OCI-LY1 (cell line): ENCODE results near the gene KDM4D.
A peak's percentile ranks its signal among the peaks of the same experiment; 100 is the strongest.

Source experiments
- H2AFZ ChIP-seq: fragments of 200-600 bp; sonication (generic), shearing (Covaris generic); 2 replicates; pipeline ENCODE4 v1.6.0; 2014; ENCODE audit warnings: antibody characterized with exemption, mild to moderate bottlenecking, low read length
- H3F3A ChIP-seq: fragments of 200-600 bp; sonication (generic), shearing (Covaris generic); 2 replicates; pipeline ENCODE4 v1.6.0; 2014; ENCODE audit warnings: mild to moderate bottlenecking, antibody characterized with exemption, low read length, moderate library complexity; ENCODE audit not compliant: insufficient read depth
- H3K27ac ChIP-seq: fragments of 200-600 bp; sonication (generic); 2 replicates; pipeline ENCODE4 v1.5.1; 2014; ENCODE audit warnings: low read length, mixed run types, mild to moderate bottlenecking, low read depth; ENCODE audit not compliant: poor library complexity, severe bottlenecking
- H3K27me3 ChIP-seq: fragments of 200-600 bp; sonication (generic); 2 replicates; pipeline ENCODE4 v1.6.0; 2014; ENCODE audit warnings: antibody characterized with exemption, mild to moderate bottlenecking, low read length, moderate library complexity; ENCODE audit not compliant: insufficient read depth
- H3K36me3 ChIP-seq: fragments of 200-600 bp; sonication (generic); 2 replicates; pipeline ENCODE4 v1.6.1; 2014; ENCODE audit warnings: mild to moderate bottlenecking, antibody characterized with exemption, low read length, moderate library complexity, mixed read lengths; ENCODE audit not compliant: insufficient read depth
- H3K4me1 ChIP-seq: fragments of 200-600 bp; sonication (generic); 2 replicates; pipeline ENCODE4 v1.5.1; 2014; ENCODE audit warnings: mild to moderate bottlenecking, low read length, moderate library complexity; ENCODE audit not compliant: insufficient read depth, severe bottlenecking
- H3K4me2 ChIP-seq: fragments of 200-600 bp; sonication (generic), shearing (Covaris generic); 2 replicates; pipeline ENCODE4 v1.6.1; 2014; ENCODE audit warnings: low read length
- H3K4me3 ChIP-seq: fragments of 200-600 bp; sonication (generic); 2 replicates; pipeline ENCODE4 v1.5.1; 2014; ENCODE audit warnings: low read length, low read depth, mild to moderate bottlenecking, mixed read lengths; ENCODE audit not compliant: poor library complexity, severe bottlenecking
- H3K79me2 ChIP-seq: fragments of 200-600 bp; shearing (Covaris generic); 2 replicates; pipeline ENCODE4 v1.6.1; 2016; ENCODE audit warnings: mixed run types, low read length, mixed read lengths; ENCODE audit not compliant: insufficient read depth
- H3K9ac ChIP-seq: fragments of 200-600 bp; sonication (generic), shearing (Covaris generic); 2 replicates; pipeline ENCODE4 v1.6.1; 2014; ENCODE audit warnings: mild to moderate bottlenecking, low read length, mixed read lengths
- H3K9me2 ChIP-seq: fragments of 200-600 bp; sonication (generic), shearing (Covaris generic); 2 replicates; pipeline ENCODE4 v1.6.1; 2014; ENCODE audit warnings: low read depth, mild to moderate bottlenecking, low read length, mixed read lengths
- H3K9me3 ChIP-seq: fragments of 200-600 bp; shearing (Covaris generic); 2 replicates; pipeline ENCODE4 v1.6.1; 2014; ENCODE audit warnings: low read length, mixed read lengths
- H4K20me1 ChIP-seq: fragments of 200-600 bp; sonication (generic), shearing (Covaris generic); 2 replicates; pipeline ENCODE4 v1.6.0; 2016; ENCODE audit warnings: mild to moderate bottlenecking, low read length; ENCODE audit not compliant: insufficient read depth
- EZH2 ChIP-seq: fragments of 200-600 bp; sonication (generic), shearing (Covaris generic); IDR thresholded peaks from 2 replicates; pipeline ENCODE4 v1.8.0; 2017; ENCODE audit warnings: borderline replicate concordance, mixed run types, mild to moderate bottlenecking, antibody characterized with exemption, low read length, moderate library complexity, mixed read lengths
- TF ChIP-seq, protein P1 (sequence below): fragments of 200-600 bp; sonication (generic), shearing (Covaris generic); IDR thresholded peaks from 2 replicates; pipeline ENCODE4 v1.5.1; 2017; ENCODE audit warnings: mild to moderate bottlenecking, antibody characterized with exemption, low read length, moderate library complexity, mixed read lengths

KDM4D gene

DNA sequence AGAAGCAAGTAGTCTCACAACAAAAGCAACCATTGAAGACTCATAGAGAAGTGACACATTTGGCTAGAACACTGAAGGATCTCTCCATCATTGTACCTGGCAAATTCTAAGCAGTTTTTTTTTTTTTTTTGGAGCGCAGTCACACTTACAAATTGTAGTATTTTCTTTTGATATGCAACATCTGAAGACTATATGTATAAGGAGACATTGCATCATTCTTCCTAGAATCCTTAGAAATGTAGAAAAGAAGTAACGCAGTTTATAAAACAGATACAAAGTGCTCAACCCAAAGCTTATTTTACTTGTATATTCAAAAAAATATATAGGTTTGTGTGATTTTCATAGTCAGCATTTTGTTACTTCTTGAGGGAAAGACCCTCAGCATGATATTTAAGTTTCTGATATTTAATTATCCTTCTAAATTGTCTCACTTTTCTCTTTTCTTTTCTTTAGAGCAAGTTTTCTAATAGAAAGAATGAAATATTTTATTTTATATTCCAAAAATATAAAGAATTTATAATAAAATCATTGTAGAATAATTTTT, 20.0 kb downstream of the KDM4D start:
- Histone ChIP-seq H3K27me3 (no peaks in the 10 kb centered on the region), H3F3A (no peaks in the 10 kb centered on the region), H3K79me2 (no peaks in the 10 kb centered on the region), H4K20me1 (no peaks in the 10 kb centered on the region), H3K9me3 (no peaks in the 10 kb centered on the region), H3K9me2 (no peaks in the 10 kb centered on the region), H3K4me3 (no peak overlapping the region), H2AFZ (no peak overlapping the region), H3K36me3 (no peaks in the 10 kb centered on the region), H3K27ac (no peak overlapping the region), H3K4me2 (no peak overlapping the region), H3K4me1 (no peaks in the 10 kb centered on the region), H3K9ac (no peak overlapping the region)
- no peak for TF ChIP-seq EZH2
- TF ChIP-seq, protein P1, sequence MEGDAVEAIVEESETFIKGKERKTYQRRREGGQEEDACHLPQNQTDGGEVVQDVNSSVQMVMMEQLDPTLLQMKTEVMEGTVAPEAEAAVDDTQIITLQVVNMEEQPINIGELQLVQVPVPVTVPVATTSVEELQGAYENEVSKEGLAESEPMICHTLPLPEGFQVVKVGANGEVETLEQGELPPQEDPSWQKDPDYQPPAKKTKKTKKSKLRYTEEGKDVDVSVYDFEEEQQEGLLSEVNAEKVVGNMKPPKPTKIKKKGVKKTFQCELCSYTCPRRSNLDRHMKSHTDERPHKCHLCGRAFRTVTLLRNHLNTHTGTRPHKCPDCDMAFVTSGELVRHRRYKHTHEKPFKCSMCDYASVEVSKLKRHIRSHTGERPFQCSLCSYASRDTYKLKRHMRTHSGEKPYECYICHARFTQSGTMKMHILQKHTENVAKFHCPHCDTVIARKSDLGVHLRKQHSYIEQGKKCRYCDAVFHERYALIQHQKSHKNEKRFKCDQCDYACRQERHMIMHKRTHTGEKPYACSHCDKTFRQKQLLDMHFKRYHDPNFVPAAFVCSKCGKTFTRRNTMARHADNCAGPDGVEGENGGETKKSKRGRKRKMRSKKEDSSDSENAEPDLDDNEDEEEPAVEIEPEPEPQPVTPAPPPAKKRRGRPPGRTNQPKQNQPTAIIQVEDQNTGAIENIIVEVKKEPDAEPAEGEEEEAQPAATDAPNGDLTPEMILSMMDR, result no peak

DNA sequence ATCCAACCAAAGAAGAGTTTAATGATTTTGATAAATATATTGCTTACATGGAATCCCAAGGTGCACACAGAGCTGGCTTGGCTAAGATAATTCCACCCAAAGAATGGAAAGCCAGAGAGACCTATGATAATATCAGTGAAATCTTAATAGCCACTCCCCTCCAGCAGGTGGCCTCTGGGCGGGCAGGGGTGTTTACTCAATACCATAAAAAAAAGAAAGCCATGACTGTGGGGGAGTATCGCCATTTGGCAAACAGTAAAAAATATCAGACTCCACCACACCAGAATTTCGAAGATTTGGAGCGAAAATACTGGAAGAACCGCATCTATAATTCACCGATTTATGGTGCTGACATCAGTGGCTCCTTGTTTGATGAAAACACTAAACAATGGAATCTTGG, 23.9 kb downstream of the KDM4D start:
- no peaks in the 10 kb centered on the region for H3K4me1 ChIP-seq
- no peaks in the 10 kb centered on the region for H3K9me2 ChIP-seq
- H3K9ac ChIP-seq, result no peak overlapping the region
- H3F3A ChIP-seq, result no peaks in the 10 kb centered on the region
- H3K4me3 ChIP-seq, result no peak overlapping the region
- H3K27me3 ChIP-seq, result no peaks in the 10 kb centered on the region
- H4K20me1 ChIP-seq, result no peaks in the 10 kb centered on the region
- no peak overlapping the region for H3K4me2 ChIP-seq
- no peaks in the 10 kb centered on the region for H3K9me3 ChIP-seq
- H3K27ac ChIP-seq, result no peak overlapping the region
- no peaks in the 10 kb centered on the region for H3K36me3 ChIP-seq
- H2AFZ ChIP-seq, result no peak overlapping the region
- TF ChIP-seq, protein P1, result peak; percentile 11; the same call in 1 of the 2 replicates
- TF ChIP-seq EZH2, result no peak
- H3K79me2 ChIP-seq, result no peaks in the 10 kb centered on the region

DNA sequence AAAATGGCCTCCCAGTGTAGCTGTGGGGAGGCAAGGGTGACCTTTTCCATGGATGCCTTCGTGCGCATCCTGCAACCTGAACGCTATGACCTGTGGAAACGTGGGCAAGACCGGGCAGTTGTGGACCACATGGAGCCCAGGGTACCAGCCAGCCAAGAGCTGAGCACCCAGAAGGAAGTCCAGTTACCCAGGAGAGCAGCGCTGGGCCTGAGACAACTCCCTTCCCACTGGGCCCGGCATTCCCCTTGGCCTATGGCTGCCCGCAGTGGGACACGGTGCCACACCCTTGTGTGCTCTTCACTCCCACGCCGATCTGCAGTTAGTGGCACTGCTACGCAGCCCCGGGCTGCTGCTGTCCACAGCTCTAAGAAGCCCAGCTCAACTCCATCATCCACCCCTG, 24.8 kb downstream of the KDM4D start:
- Histone ChIP-seq H3K36me3 (no peaks in the 10 kb centered on the region), H3K4me1 (no peaks in the 10 kb centered on the region), H3F3A (no peaks in the 10 kb centered on the region), H3K9me3 (no peaks in the 10 kb centered on the region), H3K4me2 (no peak overlapping the region), H3K27ac (no peak overlapping the region), H3K27me3 (no peaks in the 10 kb centered on the region), H3K9me2 (no peaks in the 10 kb centered on the region), H4K20me1 (no peaks in the 10 kb centered on the region), H2AFZ (no peak overlapping the region), H3K4me3 (no peak overlapping the region), H3K9ac (no peak overlapping the region), H3K79me2 (no peaks in the 10 kb centered on the region)
- TF ChIP-seq, protein P1, result no peak
- TF ChIP-seq EZH2, result no peak
